ENCODE data around the gene TRAF7.
"Not testable (repeated sequence)": the region's sequence is repeated elsewhere in the genome, so short reads cannot be mapped to it uniquely, and the experiment has no call there.

DNA sequence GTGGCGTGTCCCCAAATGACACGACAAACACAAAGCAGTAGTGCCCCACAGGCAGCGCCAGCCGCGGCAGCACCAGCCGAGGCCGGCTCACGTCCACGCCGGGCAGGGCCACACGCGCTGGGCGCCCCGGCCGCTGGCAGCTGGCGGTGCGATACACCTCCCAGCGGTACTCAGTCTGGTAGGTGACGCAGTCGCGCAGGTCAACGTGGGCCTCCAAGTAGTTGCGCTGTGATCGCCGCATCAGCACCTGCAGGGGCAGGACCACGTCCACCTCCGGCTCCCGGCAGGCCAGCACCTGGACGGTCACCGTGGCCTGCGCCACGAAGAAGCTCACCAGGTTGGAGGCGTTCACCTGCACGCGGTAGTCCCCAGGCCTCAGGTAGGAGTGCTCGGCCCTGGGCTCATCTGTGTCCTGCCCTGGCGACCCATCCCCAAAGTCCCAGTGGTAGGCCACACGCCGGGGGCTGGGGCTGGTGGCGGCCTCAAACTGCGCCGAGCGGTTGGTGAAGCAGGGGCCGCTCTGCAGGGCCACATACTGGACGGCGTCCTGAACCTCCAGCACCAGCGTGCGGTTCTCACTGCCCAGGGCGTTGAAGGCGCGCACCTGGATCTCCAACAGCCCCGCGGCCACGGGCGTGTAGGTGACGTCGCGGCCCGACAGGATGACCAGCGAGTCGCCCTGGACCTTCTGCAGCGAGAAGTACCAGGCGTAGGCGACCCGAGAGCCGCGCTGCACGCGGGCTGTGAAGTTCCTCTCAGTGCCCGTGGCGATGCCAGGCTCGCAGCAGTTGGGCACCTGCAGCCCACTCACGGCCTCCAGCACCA lies 46.9 kb upstream of the TRAF7 start:
- TF ChIP-seq, protein P1, sequence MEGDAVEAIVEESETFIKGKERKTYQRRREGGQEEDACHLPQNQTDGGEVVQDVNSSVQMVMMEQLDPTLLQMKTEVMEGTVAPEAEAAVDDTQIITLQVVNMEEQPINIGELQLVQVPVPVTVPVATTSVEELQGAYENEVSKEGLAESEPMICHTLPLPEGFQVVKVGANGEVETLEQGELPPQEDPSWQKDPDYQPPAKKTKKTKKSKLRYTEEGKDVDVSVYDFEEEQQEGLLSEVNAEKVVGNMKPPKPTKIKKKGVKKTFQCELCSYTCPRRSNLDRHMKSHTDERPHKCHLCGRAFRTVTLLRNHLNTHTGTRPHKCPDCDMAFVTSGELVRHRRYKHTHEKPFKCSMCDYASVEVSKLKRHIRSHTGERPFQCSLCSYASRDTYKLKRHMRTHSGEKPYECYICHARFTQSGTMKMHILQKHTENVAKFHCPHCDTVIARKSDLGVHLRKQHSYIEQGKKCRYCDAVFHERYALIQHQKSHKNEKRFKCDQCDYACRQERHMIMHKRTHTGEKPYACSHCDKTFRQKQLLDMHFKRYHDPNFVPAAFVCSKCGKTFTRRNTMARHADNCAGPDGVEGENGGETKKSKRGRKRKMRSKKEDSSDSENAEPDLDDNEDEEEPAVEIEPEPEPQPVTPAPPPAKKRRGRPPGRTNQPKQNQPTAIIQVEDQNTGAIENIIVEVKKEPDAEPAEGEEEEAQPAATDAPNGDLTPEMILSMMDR (conservative IDR thresholded peaks at IDR 0.05) = not testable (repeated sequence)
- TF ChIP-seq EZH2 (IDR thresholded peaks at IDR 0.05; ENCODE audit: low read depth) = not testable (repeated sequence)

Measured in PC-9 (cell line).